ENCODE data around the gene RNGTT.

Gene RNGTT

DNA sequence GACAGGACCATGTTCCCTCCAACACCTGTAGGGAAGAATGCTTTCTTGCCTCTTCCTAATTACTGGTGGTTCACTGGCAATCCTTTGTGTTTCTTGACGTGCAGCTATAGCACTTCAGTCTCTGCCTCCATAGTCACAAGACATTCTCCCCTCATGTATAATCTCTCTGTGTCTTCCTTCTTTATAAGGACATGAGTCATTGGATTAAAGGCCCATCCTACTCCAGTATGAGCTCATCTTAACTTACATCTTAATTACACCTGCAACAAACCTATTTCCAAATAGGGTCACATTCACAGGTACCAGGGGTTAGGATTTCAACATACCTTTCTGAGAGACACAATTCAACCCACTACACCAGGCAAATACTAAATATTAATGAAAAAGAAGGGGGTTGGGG is 213.6 kb downstream of the RNGTT start:
- TF ChIP-seq, protein P1, sequence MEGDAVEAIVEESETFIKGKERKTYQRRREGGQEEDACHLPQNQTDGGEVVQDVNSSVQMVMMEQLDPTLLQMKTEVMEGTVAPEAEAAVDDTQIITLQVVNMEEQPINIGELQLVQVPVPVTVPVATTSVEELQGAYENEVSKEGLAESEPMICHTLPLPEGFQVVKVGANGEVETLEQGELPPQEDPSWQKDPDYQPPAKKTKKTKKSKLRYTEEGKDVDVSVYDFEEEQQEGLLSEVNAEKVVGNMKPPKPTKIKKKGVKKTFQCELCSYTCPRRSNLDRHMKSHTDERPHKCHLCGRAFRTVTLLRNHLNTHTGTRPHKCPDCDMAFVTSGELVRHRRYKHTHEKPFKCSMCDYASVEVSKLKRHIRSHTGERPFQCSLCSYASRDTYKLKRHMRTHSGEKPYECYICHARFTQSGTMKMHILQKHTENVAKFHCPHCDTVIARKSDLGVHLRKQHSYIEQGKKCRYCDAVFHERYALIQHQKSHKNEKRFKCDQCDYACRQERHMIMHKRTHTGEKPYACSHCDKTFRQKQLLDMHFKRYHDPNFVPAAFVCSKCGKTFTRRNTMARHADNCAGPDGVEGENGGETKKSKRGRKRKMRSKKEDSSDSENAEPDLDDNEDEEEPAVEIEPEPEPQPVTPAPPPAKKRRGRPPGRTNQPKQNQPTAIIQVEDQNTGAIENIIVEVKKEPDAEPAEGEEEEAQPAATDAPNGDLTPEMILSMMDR (IDR thresholded peaks at IDR 0.05) = no peak

DNA sequence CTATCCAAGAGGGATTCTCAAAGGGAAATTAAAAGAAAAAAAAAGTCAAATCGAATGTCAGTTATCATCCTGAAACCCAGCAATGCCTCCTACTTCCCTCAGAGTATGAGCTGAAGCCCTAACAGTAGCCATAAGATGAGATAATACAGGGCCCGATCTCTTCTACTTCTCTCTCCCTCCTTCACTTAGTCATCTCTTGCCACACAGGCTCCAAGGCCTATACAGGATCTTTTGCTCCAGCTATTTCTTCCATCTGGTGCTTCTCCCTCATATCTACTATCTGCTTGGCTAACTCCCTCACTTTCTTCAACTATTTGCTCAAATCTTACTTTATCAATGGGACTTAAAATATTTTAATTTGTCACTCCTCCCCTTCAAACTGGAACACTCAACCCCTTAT is 215.3 kb downstream of the RNGTT start:
- TF ChIP-seq, protein P1 (IDR thresholded peaks at IDR 0.05) = no peak

DNA sequence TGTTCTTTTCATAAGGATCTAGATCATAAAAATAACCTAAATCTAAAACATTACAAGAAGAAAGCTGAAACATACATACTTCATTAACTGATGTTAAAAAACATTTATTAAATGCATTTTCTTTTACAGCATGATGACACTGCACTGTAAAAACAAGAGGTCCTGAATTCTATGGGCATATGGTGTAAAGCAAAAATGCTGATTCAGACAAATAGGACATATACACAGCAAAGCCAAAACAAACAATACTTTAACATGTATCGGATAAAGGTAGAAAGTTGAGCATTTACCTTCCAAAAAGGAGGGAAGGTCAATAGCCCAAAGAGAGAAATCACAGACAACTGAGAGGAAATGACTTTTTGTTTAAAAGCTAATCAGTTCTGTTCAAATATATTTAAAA is 221.5 kb downstream of the RNGTT start:
- TF ChIP-seq, protein P1 (IDR thresholded peaks at IDR 0.05) = no peak

DNA sequence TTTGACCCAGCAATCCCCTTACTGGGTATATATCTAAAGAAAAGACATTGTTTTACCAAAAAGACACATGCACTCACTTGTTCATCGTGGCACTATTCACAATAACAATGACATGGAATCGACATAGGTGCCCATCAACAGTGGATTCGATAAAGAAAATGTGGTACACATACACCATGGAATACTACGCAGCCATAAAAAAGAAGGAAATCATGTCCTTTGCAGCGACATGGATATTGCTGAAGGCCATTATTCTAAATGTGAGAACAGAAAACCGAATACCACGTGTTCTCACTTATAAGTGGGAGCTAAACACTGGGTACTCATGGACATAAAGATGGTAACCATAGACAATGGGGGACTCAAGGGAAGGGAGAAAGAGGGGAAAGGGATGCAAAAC is 222.3 kb downstream of the RNGTT start:
- TF ChIP-seq, protein P1 (IDR thresholded peaks at IDR 0.05) = no peak

DNA sequence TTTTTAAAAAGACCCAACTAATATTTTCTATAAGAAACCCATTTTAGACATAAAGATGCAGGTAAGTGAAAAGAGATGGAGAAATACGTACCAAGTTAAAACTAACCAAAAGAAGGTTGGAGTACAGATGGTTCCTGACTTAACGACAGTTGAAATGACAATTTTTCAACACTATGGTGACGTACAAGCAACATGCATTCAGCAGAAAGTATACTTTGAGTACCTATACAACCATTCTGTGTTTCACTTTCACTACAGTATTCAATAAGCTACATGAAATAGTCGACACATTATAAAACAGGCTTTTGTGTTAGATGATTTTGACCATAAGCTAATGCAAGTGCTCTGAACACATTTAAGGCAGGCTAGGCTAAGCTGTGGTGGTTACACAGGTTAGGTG is 228.9 kb downstream of the RNGTT start:
- TF ChIP-seq, protein P1 (IDR thresholded peaks at IDR 0.05) = no peak

DNA sequence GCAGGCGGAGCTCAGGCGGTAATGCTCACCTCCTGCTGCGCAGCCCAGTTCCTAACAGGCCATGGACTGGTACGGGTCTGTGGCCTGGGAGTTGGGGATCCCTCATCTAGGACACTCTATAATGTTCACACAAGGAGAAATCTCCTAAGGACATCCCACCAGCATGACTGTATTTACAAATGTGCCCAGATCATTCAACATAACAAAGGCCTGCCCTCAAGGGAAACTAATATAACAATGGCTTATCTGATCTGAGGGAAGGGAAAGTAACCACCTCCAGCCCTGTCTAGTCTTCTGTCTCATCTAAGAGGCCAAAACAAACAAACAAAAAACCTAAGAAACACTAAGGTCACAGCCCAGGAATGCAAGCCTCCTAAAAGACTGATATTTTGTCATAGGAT is 232.8 kb downstream of the RNGTT start:
- TF ChIP-seq, protein P1 (IDR thresholded peaks at IDR 0.05) = no peak

DNA sequence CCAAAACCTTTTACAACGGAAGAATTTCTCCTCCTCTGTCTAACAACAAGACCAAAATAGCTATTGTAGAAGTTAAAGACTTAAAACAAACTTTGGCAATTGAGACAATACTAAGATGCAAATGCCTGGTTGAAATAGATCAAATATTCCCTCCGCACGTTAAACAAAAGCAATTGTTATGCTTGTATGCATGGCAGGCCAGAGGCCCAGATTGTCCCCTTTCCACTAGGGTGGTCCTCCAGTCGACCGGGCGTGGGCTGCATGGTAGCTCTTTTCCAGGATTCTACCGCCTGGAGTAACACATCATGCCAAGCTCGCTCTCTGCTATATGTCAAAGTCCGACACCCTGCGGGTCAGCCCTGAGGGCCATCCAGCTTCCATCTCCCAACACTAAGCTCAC is 234.7 kb downstream of the RNGTT start:
- TF ChIP-seq, protein P1 (IDR thresholded peaks at IDR 0.05) = no peak
